Gastrocnemius medialis (tissue), 4 donors: ENCODE measurements around the gene GABRA5. TPM values are rescaled to one million over a fixed set of nuclear protein-coding genes. Genes with fewer than 3 reads are reported as not detected.

Source experiments
- ATAC-seq, 2 donors: fragments of 150-250 bp; one replicate each; pipeline ENCODE4 v1.9.1; 2016
- DNase-seq, 2 donors: peaks; one replicate each; pipeline ENCODE4 v3.0.0-alpha.2; 2019
- H3K27ac ChIP-seq, 4 donors: fragments of 200-600 bp; sonication (generic); 1 replicate in 1 of 4; 2 replicates in 3 of 4; pipeline ENCODE4 v1.5.1; 2016 to 2018; ENCODE audit warnings: mild to moderate bottlenecking in 2 of 4, moderate library complexity in 1 of 4
- H3K27me3 ChIP-seq, 3 donors: fragments of 200-600 bp; sonication (generic) in 2 of 3; 1 replicate in 1 of 3; 2 replicates in 2 of 3; pipeline versions ENCODE4 v1.5.1 to v1.6.0; 2016 to 2019; ENCODE audit warnings: mild to moderate bottlenecking in 1 of 3, moderate library complexity in 1 of 3
- H3K36me3 ChIP-seq, 2 donors: fragments of 200-600 bp; sonication (generic) in 1 of 2; one replicate each; pipeline ENCODE4 v1.5.1; 2017 to 2018
- H3K4me1 ChIP-seq, 2 donors: fragments of 200-600 bp; sonication (generic) in 1 of 2; one replicate each; pipeline ENCODE4 v1.5.1; 2016 to 2017; ENCODE audit warnings: mild to moderate bottlenecking in 2 of 2
- H3K4me3 ChIP-seq, 4 donors: fragments of 200-600 bp; sonication (generic) in 3 of 4; 1 replicate in 1 of 4; 2 replicates in 3 of 4; pipeline ENCODE4 v1.5.1; 2016 to 2019; ENCODE audit warnings: mild to moderate bottlenecking in 2 of 4
- H3K9me3 ChIP-seq, 3 donors: fragments of 200-600 bp; sonication (generic) in 2 of 3; 1 replicate in 1 of 3; 2 replicates in 2 of 3; pipeline ENCODE4 v1.5.1; 2016 to 2019
- POLR2A ChIP-seq, 2 donors: fragments of 450-650 bp; IDR thresholded peaks; one replicate each; pipeline ENCODE4 v1.6.1; 2017; ENCODE audit warnings: antibody characterized with exemption in 2 of 2, mild to moderate bottlenecking in 2 of 2, moderate library complexity in 2 of 2
- in situ Hi-C, 4 donors: fragments of 200-750 bp; cut with MboI; loops; one replicate each; pipeline versions ENCODE4 v1.15.0 to v1.8.0; 2017; ENCODE audit warnings: low sequenced_read_pairs in 4 of 4
- intact Hi-C: fragments of 100-400 bp; cut with DNase I; formaldehyde crosslinking; loops from one replicate; pipeline ENCODE4 v1.15.1; 2023; ENCODE audit warnings: low total_unique reads
- total RNA-seq, 4 donors: library from RNA; depleted of rRNA; stranded (reverse); fragments of >200 nt; gene quantifications; one replicate each; pipeline versions ENCODE4 v1.1.0 to v1.2.3, GENCODE V29; 2016
- TF ChIP-seq, protein P1 (sequence below), 5 experiments: fragments of 450-650 bp in 3 of 5; fragments of 200-600 bp in 2 of 5; sonication (generic) in 2 of 5; IDR thresholded peaks in 4 of 5; conservative IDR thresholded peaks in 1 of 5; 1 replicate in 4 of 5; 2 replicates in 1 of 5; pipeline ENCODE4 v1.5.1; 2016 to 2019; ENCODE audit warnings: antibody characterized with exemption in 5 of 5, mild to moderate bottlenecking in 3 of 5, moderate library complexity in 3 of 5

Gene GABRA5
- total RNA-seq, 4 donors from 2014 or later = not detected

DNA sequence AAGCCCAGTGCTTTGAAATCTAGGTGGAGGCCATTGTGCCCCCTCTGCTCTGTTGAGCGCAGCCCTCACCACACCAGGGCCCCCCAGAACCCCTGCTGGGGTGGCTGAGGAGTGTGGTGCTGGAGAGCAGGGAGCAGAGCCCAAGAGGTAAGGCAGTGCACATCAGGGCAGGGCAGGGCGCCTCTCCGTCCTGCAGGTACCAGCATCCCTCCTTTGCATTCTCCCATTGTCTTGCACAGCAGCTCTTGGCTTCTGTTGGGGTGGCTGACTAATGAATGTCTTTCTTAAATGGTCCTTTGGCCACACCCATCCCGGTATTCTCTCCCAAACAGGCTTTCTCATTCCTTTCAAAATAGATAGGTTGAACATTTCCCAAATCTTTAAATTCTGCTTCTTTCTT is 62.7 kb downstream of the GABRA5 start:
- in situ Hi-C loops = no loop called here
- Histone ChIP-seq H3K36me3 (no peaks in the 10 kb centered on the region), H3K27ac (no peak overlapping the region), H3K4me3 (no peak overlapping the region), H3K27me3 (no peaks in the 10 kb centered on the region), H3K4me1 (no peaks in the 10 kb centered on the region), H3K9me3 (no peaks in the 10 kb centered on the region)
- ATAC-seq (no peak), DNase-seq (no peak)
- intact Hi-C loops = no loop called here
- TF ChIP-seq POLR2A (IDR thresholded peaks at IDR 0.05) = no peak
- TF ChIP-seq, protein P1, sequence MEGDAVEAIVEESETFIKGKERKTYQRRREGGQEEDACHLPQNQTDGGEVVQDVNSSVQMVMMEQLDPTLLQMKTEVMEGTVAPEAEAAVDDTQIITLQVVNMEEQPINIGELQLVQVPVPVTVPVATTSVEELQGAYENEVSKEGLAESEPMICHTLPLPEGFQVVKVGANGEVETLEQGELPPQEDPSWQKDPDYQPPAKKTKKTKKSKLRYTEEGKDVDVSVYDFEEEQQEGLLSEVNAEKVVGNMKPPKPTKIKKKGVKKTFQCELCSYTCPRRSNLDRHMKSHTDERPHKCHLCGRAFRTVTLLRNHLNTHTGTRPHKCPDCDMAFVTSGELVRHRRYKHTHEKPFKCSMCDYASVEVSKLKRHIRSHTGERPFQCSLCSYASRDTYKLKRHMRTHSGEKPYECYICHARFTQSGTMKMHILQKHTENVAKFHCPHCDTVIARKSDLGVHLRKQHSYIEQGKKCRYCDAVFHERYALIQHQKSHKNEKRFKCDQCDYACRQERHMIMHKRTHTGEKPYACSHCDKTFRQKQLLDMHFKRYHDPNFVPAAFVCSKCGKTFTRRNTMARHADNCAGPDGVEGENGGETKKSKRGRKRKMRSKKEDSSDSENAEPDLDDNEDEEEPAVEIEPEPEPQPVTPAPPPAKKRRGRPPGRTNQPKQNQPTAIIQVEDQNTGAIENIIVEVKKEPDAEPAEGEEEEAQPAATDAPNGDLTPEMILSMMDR (IDR thresholded peaks at IDR 0.05 in 4 of 5, conservative IDR thresholded peaks at IDR 0.05 in 1 of 5) = no peak

DNA sequence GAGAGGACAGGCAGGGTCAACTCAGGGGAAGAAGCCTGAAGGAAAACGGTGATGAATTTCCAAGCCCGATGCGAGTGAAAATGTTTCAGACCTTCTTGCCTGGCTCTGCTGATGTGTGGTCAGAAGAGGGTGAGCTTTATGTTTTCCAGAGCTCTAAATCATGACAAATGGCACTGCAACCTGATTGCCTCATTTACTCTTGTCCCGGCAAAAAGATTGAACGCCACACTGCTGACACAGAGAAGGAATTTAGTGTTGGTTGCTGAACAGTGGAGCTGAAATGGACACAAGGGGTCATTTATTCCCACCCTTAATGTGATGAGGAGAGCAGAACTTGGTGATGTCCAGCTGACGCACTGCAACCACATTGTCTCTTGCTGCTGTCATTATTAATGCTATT is 68.0 kb downstream of the GABRA5 start:
- Histone ChIP-seq H3K27ac (no peak overlapping the region), H3K36me3 (no peaks in the 10 kb centered on the region), H3K27me3 (no peaks in the 10 kb centered on the region), H3K4me3 (no peak overlapping the region), H3K9me3 (no peaks in the 10 kb centered on the region), H3K4me1 (no peaks in the 10 kb centered on the region)
- ATAC-seq (no peak), DNase-seq (no peak)
- TF ChIP-seq, protein P1 (IDR thresholded peaks at IDR 0.05 in 4 of 5, conservative IDR thresholded peaks at IDR 0.05 in 1 of 5) = no peak
- no peak for TF ChIP-seq POLR2A (IDR thresholded peaks at IDR 0.05)
- in situ Hi-C loops = no loop called here
- intact Hi-C loops = no loop called here

DNA sequence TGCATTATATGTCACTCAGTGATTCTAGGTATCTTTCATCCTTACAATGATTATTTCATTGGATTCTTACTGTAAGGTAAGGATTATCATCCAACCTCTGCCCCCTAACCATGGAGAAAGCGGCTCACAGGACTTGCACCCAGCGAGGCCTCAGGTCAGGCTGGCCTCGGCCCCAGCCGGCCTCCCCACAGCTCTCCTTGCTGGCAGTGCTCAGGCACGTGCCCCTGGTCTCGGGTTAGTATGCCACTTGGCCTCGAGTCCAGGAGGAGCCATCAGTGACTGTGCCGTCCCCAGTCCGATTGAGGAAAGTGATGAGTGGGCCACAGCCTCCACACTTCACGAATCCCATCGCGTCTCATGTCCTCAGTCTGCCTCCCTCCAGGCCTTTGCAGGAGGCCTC is 68.5 kb downstream of the GABRA5 start:
- TF ChIP-seq POLR2A (IDR thresholded peaks at IDR 0.05) = no peak
- TF ChIP-seq, protein P1 (IDR thresholded peaks at IDR 0.05 in 4 of 5, conservative IDR thresholded peaks at IDR 0.05 in 1 of 5) = no peak
- DNase-seq = no peak
- intact Hi-C loops (no loop called here), in situ Hi-C loops (no loop called here)
- no peak for ATAC-seq
- no peaks in the 10 kb centered on the region for H3K36me3 ChIP-seq
- no peaks in the 10 kb centered on the region for H3K27me3 ChIP-seq
- no peak overlapping the region for H3K4me3 ChIP-seq
- H3K27ac ChIP-seq = no peak overlapping the region
- no peaks in the 10 kb centered on the region for H3K4me1 ChIP-seq
- H3K9me3 ChIP-seq = no peaks in the 10 kb centered on the region

DNA sequence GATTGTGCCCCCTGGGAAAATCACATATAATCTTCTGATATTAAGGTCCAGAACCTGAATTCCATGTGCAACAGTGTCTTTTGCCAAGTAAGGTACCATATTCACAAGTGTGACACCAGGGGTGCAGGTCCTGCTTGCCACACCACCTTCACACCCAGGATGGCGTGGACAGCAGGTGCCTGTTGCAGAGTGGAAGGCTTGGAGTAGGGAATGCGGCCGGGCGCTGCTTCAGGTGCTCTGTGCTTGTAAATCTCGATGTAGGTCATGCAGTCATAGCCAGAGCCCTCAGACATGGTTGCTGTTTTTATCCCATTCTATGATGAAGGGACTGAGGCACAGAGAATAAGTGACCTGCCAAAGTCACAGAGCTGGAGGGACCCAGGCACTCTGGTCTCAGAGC is 69.6 kb downstream of the GABRA5 start:
- ATAC-seq (no peak), DNase-seq (no peak)
- in situ Hi-C loops (no loop called here), intact Hi-C loops (no loop called here)
- no peaks in the 10 kb centered on the region for H3K36me3 ChIP-seq
- no peak overlapping the region for H3K27ac ChIP-seq
- H3K4me3 ChIP-seq = no peak overlapping the region
- TF ChIP-seq, protein P1 (IDR thresholded peaks at IDR 0.05 in 4 of 5, conservative IDR thresholded peaks at IDR 0.05 in 1 of 5) = no peak
- no peak for TF ChIP-seq POLR2A (IDR thresholded peaks at IDR 0.05)
- H3K4me1 ChIP-seq = no peaks in the 10 kb centered on the region
- no peaks in the 10 kb centered on the region for H3K9me3 ChIP-seq
- H3K27me3 ChIP-seq = no peaks in the 10 kb centered on the region

DNA sequence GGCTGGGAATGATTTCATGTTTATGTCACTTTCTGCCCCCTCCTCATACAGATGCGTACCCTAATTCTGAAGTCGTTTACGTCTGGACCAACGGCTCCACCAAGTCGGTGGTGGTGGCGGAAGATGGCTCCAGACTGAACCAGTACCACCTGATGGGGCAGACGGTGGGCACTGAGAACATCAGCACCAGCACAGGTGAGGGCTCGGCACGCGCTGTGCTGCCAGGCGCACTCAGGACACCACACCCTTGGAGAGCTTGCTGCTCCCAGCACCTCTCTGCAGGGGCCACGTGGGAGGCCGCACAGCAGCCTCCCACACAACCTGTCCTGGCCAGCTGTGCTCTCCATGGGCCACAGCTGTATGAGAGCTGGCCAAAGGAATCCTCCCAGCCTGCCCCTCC is 70.3 kb downstream of the GABRA5 start:
- in situ Hi-C loops = no loop called here
- TF ChIP-seq, protein P1 (IDR thresholded peaks at IDR 0.05 in 4 of 5, conservative IDR thresholded peaks at IDR 0.05 in 1 of 5) = no peak
- TF ChIP-seq POLR2A (IDR thresholded peaks at IDR 0.05) = no peak

More for the DNA sequence above, 70.3 kb downstream of the GABRA5 start:
- ATAC-seq = no peak
- H3K9me3 ChIP-seq = no peaks in the 10 kb centered on the region
- no peak overlapping the region for H3K4me3 ChIP-seq
- intact Hi-C loops = no loop called here
- no peak overlapping the region for H3K27ac ChIP-seq
- H3K4me1 ChIP-seq = no peaks in the 10 kb centered on the region
- H3K27me3 ChIP-seq = no peaks in the 10 kb centered on the region
- no peak for DNase-seq
- H3K36me3 ChIP-seq = no peaks in the 10 kb centered on the region
